Measurements from ENCODE around the gene CNTNAP1. TPM values are rescaled to one million over a fixed set of nuclear protein-coding genes. Genes with fewer than 3 reads are reported as not detected.
"Not testable (repeated sequence)": the region's sequence is repeated elsewhere in the genome, so short reads cannot be mapped to it uniquely, and the experiment has no call there.

The CNTNAP1 gene
- 19.2 and 20.8 TPM in 2 replicates for total RNA-seq (2014; rRNA removed; shearing (Covaris generic))

DNA sequence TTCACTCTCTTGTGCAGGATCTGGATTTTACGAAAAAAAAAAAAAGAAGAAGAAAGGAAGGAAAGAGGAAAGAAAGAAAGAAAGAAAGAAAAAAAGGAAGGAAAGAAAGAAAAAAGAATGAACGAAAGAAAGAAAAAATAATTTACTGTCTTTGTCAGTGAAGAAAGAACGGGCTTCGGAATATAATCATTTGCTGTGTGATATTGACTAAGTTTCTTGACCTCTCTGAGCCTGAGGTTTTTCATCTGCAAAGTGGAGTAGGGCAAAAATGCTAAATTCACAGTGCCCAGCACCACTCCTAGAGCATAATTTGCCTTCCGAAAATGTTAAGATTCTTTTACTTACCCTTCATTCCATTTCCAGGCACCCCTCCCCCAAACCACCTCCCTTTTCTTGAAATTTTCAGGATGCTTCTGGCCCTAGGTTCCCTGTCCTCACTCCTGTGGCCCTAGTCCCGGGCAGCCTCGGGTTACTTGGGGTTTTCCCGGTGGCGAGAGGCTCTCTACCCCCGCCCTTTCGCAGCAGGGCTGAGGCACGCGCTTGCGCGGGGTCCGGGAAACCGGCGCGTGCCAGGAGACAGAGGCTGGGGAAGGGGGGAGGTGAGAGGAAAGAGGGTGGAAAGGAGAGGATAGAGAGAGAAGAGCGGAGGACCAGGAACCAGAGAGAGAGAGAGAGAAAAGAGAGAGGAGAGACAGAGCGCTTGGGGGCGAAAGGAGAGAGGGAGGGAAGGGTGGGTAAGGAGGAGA is at the start of gene CNTNAP1:
TSS of gene CNTNAP1 (plus strand) at position 556 of the 746 bp plus-strand sequence. CDS start 299 bp downstream, outside the sequence.
- DNase-seq (ENCODE audit: low spot score), result peak; percentile 63

DNA sequence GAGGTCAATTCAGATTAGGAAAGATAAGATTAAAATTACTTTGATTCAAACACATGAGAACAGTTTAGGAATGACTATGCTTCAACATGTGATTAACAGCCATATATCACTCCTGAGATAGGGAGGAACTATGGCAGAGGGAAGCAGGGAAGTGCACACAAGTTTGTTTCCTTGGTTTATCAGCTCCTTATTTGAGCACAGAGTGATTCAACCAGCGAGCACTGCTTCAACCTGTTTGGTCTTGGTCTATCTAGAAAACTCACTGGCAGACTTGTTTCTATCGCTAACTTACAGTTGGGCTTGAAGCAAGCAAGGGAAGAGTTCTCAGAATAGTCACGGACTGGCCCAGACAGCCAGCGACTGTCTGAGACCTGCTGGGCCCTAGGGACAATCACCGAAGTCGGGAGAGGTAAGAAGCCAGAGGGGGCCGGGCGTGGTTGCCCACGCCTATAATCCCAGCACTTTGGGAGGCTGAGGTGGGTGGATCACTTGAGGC is 49.3 kb upstream of the CNTNAP1 start:
- peak; percentile 34 for DNase-seq (ENCODE audit: low spot score)

DNA sequence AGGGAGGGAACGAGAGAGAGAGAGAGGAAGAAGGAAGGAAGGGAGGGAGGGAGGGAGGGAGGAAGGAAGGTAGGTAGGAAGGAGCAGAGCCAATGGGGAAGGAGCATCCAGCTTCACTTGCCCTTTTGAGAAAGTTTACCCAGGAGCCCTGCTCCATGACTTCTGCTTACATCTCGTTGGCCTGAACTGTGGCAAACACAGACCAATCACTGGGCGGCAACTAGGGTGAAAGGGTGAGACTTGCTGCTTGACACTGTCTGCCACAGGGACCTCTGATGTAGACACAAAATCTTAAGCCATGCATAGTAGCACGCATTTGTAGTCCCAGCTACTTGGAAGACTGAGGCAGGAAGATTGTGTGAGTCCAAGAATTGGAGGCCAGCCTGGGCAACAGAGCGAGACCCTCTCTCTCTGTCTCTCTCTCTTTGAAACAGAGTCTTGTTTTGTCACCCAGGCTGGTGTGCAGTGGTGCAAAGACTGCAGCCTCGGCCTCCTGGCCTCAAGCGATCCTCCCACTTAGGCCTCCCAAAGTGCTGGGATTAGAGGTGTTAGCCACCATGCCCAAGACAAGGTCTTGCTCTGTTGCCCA is 42.7 kb upstream of the CNTNAP1 start:
- no peak for DNase-seq (ENCODE audit: low spot score)

DNA sequence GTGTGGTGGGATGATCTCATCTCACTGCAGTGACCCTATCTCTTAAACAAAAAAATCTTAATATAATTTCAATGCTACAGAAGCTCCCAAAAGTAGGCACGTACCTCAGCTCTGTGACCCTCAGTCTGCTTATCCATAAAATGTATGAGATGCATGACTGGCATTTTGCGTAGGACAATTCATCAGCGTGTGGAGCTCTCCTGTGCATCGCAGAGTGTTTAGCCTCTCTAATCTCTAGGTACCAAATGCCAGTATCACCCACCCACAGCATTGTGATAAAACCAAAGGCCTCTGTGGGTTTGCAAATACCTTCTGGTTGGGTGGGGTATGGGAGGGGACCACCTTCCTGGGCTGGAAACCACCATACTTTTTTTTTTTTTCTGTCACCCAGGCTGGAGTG is 42.2 kb upstream of the CNTNAP1 start:
- no peak for DNase-seq (ENCODE audit: low spot score)

DNA sequence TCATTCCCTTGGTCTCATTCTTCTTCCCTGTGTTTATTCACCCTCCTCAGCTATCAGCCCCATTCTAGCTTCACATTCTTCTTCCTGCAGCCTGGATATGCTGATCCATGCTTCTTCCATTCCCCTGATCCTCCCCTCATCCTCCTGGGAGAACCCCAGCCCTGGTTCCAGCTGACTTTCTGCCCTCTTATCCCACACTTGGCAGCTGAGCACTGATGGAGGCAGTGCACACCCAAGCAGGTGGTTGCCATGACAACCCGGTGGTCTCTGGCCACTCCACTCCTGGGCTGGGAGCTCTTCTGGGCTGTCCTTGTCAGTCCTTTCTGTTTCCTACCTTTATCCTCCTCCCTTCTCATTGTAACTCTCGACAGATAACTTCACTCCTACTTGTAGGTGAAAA is 40.0 kb upstream of the CNTNAP1 start:
- no peak for DNase-seq (ENCODE audit: low spot score)

DNA sequence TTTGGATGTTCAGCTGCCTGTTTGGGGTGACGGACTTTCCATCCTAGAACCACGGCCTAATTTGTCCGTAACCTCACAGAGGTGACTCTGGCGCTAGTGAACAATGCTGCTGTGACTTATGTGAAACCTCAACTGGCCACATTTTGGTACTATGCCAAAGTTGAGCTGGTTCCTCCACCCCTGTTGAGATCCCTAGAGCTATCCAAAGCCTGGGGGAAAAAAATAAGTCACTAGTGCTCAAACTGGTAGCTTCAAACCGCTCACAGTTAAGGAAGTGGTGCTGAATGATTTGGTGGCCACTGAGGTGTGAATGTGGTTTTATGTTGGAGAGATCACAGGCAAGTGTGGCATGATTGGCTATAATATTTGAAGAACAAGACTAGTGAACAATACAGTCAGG is 34.6 kb upstream of the CNTNAP1 start:
- no peak for DNase-seq (ENCODE audit: low spot score)

DNA sequence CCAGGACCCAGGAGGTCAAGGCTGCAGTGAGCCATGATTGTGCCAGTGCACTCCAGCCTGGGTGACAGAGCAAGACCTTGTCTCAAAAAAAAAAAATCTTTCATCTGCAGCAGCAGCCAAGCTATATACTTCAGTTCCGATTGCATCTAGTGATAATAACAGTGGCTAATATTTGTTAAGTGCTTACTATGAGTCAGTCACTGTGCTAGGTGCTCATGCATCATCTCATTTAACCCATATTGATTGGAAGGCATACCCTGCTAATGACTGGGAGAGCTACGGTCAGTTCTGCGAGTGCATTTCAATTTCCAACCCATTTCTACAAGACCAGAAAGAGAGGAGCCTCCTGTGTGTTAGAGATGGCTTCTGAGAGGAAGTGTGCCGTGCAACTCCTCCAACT is 30.9 kb upstream of the CNTNAP1 start:
- no peak for DNase-seq (ENCODE audit: low spot score)

DNA sequence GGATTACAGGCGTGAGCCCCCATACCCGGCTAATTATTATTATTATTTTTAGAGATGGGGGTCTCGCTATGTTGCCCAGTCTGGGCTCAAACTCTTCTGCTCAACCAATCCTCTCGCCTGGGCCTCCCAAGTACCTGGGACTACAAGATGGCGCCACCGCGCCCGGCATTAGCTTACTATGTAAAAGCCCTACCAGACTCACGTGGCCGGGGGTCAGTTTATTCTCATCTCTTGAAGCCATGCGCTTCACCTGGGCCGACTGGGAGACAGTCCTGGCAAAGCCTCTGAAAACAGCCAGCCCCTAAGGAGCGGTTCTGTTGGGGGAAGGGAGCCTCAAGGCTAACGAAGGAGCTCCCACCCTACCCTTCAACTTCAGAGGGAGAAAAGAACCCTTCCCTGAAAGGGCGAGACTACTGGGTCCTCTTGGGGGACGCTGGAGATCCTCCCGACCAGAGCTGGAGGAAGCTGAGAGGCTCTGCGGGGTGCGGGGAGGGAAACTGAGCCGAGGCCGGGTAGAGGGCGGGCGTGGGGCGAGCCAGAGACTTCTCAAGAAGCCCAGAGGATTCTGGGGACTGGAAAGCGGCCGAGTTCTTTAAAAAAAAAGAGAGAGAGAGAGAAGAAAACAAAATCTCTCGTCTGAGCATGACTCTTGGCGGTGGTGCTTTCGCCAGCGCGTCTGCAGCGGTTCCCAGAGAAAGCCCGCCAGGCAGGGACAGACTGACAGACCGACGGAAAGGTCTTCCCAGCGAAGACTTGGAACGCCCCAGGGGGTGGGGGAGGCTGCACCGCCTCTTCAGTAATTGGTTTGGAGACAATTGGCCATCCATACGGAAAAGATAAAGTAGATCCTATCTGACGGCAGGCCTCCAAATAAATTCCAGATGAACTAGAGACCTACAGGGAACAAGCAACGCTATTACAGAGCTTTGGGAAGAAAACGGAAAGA is 28.9 kb upstream of the CNTNAP1 start:
- no peak for DNase-seq (ENCODE audit: low spot score)

DNA sequence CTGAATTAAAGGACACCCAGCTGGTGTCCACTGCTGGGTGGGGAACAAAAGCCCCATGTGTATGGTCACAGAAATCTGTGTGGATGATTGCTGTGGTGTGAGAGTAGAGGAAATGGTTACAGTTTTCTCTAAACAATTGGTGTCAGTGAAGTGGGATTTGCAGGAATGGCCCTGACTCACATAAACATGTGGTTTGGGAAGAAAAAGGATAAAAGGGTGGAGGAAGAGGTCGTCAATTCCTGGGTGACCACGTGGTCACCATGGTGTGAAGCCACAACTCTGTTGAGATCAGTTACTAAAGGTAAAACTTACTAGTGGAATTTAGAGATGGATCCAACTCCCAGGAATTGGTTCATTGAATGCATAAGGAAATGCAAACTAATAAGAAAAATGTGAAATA is 26.8 kb upstream of the CNTNAP1 start:
- DNase-seq (ENCODE audit: low spot score), result peak; percentile 70

DNA sequence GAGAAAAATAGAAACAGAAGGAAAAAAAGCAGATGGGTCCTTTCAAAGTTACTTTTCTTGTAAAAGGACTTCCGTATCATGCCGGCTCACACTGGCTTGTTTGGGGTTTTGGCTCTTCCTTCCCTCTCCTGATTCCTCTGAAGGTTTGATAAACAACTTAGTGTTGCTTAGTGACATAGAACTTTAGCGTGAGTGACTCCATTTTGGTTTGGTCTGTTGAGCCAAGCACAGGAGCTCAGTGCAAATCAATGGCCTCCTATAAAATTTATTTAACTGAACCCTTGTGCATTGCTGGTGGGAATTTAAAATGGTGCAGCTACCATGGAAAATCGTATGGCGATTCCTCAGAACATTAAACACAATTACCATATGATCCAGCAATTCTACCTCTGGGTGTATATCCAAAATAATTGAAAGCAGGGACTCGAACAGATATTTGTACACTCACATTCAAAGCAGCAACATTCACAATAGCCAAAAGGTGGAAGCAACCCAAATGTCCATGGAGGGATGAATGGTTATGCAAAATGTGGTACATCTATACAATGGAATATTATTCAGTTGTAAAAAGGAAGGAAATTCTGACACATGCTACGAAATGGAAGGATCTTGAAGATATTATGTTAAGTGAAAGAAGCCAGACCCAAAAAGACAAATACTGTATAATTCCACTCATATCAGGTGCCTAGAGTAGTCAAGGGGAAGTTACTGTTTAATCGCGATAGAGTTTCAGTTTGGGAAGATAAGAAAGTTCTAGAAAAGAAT is 24.3 kb upstream of the CNTNAP1 start:
- DNase-seq (ENCODE audit: low spot score), result no peak

DNA sequence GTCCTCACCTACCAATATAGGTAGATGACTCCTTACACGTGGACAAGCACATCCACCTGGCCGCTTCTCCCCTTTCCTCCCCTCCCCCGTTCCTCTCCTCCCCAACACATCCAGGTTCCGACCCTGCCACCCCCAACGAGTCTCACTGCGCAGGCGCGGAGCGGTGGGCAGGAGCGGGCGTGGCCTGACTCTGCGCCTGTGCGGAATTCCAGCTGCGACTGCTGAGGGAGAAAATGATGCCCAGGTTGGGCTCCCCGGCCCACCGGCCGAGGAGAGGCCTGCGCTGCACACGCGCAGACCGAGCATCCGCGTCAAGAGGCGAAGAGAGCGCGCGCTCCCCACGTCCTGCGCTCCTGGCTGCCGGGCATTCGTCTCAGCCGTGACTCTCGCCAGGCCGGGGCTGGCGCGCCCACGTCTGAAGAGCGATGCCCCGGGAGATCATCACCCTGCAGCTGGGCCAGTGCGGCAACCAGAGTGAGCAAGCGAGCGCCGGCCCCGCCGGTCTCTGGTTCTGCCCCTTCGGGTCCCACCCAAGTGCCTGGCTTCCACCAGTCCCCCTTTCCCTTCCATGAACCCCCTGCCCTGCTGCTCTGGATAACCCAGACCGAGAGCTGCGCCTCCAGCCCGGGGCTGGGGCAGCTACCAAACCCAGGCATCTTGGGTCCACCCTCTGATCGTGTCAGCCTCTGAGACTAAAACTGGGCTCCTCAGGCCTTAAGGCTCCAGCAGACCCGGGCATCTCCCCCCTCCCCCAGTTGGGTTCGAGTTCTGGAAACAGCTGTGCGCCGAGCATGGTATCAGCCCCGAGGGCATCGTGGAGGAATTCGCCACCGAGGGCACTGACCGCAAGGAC is 23.0 kb upstream of the CNTNAP1 start, which contains the start of gene TUBG2:
TSS of gene TUBG2 (plus strand) at position 206 of the 853 bp plus-strand sequence. CDS start at position 426, 220 bp downstream.
- peak; percentile 86 for DNase-seq (ENCODE audit: low spot score)

DNA sequence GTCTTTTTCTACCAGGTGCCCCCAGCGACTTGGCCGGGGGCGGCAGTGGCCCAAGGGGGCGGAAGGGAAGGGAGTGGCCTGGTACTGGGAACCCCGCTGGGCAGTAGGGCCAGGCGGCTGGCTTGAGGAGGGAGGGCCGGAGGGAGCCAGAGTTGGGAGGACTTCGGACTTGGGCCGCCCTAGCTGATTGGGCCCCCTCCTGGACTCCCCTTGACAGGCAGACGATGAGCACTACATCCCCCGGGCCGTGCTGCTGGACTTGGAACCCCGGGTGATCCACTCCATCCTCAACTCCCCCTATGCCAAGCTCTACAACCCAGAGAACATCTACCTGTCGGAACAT is 22.4 kb upstream of the CNTNAP1 start:
- not testable (repeated sequence) for DNase-seq (ENCODE audit: low spot score)

DNA sequence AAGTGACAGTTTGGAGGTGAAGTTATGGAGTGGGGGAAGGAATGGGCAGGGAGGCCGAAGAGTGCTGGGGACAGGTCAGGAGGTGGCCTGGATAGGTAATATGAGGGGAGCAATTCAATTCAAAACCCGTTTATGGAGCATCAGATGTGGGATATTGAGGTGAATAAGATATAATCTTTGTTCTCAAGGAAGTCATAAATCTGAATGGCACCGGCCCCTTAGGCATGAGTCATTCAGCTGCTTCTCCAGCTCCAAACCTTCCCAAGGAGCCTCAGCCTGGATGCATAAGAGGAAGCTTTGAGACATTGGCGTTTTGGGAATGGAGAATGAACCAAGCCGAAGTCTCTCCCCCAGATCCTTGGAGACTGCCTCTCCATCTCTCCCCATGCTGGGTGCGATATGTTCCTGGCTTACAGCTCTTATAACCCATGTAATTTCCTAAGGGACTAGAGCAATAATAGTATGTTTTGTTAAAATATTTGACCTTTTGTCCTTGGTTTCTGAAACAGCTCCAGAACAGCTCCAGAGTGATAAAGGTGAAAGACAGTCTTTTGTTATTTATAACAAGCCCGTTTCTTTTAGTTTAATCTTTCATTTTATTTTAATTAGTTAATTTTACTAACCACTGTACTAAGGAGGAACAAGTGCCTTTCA is 21.5 kb upstream of the CNTNAP1 start:
- DNase-seq (ENCODE audit: low spot score), result peak; percentile 97

DNA sequence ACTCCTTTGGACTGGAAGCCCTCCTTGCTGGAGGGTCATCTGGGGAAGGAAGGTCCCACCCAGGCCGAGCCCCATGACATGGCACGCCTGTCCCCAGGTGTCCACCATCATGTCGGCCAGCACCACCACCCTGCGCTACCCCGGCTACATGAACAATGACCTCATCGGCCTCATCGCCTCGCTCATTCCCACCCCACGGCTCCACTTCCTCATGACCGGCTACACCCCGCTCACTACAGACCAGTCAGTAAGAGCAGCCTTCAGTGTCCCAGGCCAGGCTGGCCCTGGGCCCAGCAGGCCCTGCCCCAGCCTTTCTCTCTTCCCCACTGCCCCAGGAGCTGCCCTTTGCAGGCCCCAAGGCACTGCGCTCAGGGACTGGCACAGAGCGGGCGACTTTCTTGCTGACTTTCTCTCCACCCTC is 16.7 kb upstream of the CNTNAP1 start:
- DNase-seq (ENCODE audit: low spot score), result no peak

DNA sequence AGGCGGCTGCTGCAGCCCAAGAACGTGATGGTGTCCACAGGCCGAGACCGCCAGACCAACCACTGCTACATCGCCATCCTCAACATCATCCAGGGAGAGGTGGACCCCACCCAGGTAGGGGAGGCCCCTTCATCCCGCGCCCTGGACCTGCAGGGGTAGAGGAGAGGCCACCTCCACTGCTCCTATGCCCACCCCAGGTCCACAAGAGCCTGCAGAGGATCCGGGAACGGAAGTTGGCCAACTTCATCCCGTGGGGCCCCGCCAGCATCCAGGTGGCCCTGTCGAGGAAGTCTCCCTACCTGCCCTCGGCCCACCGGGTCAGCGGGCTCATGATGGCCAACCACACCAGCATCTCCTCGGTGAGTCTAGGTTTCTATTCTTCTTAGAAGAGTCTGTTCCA is 16.2 kb upstream of the CNTNAP1 start:
- not testable (repeated sequence) for DNase-seq (ENCODE audit: low spot score)

DNA sequence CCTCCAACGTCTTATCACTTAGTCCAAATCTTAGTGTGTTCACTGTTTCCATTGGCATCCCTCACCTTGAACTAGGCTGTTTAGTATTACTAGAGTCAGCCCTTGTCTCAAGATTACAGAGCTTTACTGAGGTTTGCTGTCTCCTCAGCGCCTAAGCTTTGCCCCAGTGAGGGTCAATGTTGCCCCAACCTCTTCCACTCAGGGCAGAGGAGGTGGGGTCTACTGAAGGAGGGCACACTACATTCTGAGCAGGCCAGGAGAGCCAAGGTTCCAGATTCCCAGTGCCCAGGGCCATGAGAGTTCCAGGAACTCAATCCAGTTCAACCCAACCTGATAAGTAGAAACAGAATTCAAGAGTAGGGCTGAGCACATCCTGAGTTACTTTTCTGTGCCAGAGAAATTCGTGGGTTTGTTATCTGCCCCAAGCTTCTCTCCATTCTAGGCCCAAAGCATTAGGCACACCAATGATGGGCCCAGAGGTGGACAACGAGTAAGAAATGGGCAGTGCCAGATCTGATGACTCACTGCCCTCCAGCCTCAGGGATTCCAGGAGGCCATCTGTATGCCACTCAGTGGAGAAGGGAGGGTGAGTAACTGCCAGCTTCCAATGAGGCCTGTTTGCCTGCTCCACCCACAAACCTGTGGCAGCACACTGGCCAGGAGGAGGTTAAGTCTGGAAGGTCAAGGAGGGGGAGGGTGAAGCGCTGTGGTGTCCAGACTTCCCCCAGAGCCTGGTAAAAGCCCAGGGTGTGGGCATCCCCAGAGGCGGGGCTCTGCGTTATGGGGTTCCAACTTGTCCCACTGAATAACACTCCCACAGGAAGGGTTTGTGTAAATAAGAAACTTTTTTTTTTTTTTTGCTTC is 15.0 kb upstream of the CNTNAP1 start:
- peak; percentile 99 for DNase-seq (ENCODE audit: low spot score)

DNA sequence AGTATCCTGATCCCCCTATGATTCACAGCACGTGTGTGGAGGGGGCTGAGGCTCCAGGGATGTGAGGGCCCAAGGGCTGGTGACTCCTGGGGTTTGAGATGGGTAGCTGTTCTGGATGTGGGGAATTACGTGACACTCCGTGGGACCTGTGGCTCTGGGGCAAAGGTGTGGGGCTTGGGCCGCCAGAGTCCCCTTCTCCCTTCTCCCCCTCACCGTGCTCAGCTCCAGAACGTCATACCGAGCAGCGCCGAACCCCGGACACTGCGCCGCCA is 12.7 kb upstream of the CNTNAP1 start:
- no peak for DNase-seq (ENCODE audit: low spot score)

DNA sequence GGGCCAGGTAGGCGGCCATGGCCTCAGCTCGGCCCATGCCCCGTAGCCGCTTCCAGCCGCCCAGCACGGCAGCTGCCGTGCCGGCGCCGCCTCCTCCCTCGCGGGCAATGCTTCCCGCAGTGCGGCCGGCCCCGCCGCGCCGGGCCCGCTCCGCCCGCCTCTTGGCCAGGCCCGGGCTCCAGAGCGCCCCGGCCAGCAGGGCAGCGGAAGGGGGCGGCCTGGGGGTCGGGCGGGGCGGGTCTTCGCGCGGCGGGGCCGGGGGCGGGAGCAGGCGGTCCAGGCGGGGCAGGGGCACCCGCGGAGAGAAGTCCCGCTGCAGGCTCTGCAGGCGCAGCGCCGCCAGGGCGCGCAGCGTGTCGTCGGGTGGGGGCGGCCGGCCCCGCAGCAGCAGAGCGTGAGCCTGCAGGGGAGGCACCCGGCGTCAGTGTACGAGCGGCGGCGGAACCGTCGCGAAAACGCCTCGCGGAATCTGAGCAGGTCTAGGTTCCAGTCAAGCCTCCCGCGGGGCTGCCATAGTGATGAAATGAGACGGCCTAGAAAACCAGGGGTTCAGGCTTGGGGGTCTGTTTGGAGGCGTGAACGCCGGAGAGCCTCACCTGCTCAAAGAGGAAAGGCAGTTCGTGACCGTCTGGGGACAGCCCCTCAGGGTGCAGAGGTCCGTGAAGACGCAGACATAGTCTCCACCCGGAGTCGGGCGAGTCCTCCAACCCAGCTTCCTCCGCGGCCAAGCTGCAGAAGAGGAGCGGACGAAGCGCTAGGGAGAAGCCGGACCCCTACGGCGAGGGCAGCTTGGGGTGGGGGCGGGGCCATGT is 12.1 kb upstream of the CNTNAP1 start:
- DNase-seq (ENCODE audit: low spot score), result no peak

Measured in A172 (cell line).